ENCODE data around the gene NOTCH1.

NOTCH1 gene

DNA sequence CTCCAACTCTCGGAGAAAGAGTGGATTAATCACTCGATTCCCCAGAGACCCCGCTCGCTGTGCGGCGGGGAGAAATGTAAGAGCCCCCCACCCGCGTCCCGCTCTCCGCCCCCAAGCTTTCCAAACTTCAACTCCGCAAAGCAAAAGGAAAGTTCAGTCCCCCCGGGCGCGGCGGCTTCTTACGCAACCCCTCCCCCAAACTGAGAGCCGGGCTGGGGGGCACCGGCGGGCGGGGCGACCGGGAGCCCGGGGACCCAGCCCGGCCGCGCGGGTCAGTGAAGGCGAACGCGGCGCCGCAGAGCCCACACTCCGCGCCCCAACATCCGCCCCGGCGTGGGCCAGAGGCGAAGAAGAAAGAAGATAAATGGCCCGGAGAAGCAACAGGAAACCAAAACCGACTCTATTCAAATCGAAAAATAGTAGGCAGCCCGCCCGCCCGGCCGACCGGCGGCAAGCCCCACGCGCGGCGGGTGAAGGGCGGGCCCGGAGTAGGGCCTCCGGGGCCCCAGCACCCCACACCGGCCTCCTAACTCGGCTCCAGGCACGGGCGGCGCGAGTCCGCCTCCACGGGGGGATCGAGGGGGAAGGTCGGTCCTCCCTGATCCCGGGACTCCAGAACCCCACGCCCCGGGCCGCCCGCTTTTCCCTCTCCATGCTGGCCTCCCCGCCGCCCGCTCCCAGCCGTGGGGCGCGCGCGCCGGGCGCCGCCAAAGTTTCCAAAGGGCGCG lies 720 bp downstream of the NOTCH1 start:
- DNase-seq: no peak

- DNase-seq: peak; percentile 33
Measured at GRCh38 chr9:136544548-136544963, 1.3 kb downstream of the NOTCH1 start.

GRCh38 chr9:136543830-136544547 lies 1.9 kb downstream of the NOTCH1 start:
- DNase-seq: no peak

DNA sequence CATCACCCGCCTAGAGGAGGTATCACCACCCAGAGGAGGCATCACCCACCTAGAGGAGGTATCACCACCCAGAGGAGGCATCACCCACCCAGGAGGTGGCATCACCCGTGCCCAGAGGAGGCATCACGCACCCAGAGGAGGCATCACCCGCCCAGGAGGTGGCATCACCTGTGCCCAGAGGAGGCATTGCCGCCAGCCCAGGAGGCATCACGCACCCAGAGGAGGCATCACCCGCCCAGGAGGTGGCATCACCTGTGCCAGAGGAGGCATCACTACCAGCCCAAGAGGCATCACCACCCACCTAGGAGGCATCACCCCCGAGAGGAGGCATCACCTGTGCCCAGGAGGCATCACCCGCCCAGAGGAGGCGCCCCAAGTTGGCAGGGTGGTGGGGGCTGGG lies 2.6 kb downstream of the NOTCH1 start:
- no peak for DNase-seq

DNA sequence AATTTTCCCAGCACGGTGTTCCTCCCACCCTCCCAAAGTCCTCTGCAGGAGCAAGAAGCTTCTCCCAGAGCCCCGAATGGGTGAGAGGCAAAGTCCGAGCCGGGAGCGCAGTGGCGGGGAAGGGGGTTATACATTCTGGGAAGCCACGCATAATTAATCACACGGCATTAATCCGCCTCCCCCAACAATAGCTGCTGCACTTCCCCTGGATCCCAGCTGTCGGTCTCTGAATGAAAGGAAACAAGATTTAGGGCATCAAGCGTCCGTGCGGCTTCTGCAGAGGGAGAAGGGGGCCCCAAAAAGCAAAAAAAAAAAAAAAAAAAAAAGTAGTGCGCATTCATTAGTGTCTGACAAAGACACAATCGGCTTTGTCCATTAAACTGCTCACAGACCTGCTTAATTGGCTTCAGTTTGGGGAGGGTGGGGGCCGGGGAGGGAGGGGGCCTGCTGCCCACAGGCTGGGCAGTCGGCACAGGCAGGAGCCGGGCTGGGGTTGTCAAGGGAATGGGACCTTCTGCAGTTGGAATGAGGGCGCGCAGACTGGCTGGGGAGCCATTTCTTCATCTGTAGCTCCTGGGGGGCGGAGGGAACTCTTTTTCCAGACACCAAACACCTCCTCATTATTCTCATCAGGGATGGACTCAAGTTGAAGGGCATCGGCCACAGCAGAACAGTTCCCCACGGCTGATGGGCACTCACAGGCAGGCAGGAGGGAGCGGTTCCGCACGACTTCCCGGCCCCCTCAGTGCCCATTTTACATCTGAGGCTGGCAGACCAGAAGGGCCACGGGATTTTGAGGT lies 3.4 kb downstream of the NOTCH1 start:
- DNase-seq: no peak

DNA sequence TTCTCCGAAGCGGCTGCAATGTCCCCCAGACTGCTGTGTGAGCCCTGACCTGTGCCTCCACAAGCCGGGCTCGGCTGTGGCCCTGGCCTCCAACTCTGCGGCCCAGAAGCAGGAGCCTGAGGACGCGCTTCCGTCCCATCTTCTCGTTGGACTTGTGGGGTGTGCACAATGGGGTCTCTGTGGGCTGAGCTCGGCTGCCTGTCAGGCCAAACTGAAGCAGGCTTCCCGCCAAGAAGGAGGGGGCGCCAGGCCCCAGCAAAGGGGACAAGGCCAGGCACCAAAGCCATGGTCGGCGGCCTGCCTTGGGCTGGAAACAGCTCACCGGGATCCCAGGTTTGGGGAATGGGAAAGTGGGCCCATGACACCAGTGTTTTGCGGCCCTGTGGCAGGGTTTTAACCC lies 4.1 kb downstream of the NOTCH1 start:
- no peak for DNase-seq

GRCh38 chr9:136541179-136541578 lies 4.7 kb downstream of the NOTCH1 start:
- no peak for DNase-seq

GRCh38 chr9:136539427-136540421 lies 6.1 kb downstream of the NOTCH1 start:
- no peak for DNase-seq

GRCh38 chr9:136538599-136539426 lies 7.0 kb downstream of the NOTCH1 start:
- no peak for DNase-seq

DNA sequence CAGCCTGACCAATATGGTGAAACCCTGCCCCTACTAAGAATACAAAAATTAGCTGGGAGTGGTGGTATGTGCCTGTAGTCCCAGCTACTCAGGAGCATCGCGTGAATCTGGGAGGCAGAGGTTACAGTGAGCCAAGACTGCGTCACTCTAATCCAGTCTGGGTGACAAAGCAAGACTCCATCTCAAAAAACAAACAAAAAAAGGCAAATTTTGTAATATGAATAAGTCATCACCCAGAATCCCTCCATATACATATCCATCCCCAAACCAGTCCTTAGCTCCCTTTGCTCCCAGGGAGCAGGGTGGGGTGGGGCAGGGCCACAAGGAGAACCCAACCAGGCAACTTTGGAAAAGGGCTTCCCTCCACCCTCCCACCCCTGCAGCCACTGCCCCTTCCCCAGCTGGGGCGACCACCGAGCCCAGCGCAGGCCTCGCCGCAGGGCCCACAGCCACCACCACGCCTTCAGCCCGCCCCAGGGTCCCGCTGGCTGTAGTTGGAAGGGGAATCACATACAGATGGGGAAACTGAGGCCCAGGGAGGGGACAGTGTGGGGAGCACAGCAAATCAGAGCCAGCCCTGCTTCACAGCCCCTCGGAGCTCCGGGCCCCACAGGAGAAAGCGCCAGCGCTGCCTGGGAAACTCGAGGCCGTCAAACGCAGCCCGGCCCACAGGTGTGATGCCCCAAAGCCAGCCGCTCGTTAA lies 7.8 kb downstream of the NOTCH1 start:
- DNase-seq: no peak

DNA sequence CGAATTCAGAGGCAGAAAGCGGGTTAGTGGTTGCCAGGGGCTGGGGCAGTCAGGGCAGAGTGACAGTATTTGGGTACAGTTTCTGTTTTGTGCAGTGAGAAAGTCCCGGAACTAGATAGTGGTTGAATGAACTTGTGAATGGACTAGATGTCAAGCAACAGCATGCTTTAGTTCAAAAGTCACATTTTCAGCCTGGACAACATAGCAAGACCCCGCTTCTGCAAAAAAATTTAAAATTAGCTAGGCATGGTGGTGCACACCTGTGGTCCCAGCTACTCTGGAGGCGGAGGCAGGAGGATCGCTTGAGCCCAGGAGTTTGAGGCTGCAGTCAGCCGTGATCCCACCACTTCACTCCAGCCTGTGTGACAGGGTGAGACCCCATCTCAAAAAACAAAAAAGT lies 8.4 kb downstream of the NOTCH1 start:
- DNase-seq: no peak

- no peak for DNase-seq
Measured at GRCh38 chr9:136536721-136537241, 9.1 kb downstream of the NOTCH1 start.

DNA sequence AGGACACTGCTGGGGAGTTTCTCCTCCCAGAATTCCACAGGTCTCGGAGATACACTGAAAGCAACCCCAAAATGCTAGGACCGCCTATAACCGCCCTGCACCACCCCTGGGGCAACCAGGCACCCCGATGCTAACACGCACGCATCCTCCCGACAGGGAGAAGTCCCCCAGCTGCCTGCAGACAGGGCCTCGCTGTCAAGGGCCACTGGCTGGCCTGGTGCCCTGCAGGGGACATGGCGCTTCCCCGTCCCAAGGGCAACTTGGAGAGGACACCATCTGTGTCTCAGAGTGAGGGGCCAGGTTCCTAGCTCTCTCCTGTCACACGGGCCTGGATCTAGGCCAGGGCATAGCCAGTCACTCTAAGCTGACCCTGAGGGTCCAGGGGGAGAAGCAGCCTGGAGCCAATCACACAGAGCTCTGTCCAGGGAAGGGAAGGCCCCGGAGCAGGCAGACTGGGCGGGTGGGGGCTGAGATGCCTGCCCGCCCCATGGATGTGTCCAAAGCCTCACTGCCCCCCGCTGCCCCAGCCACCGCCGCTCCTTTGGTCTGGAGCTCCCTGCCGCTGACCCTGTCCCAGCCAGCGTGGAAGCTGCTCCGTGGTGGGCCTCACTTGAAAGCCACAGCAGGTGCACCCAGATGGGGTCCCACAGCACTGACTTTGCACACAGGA lies 9.7 kb downstream of the NOTCH1 start:
- DNase-seq: no peak

DNA sequence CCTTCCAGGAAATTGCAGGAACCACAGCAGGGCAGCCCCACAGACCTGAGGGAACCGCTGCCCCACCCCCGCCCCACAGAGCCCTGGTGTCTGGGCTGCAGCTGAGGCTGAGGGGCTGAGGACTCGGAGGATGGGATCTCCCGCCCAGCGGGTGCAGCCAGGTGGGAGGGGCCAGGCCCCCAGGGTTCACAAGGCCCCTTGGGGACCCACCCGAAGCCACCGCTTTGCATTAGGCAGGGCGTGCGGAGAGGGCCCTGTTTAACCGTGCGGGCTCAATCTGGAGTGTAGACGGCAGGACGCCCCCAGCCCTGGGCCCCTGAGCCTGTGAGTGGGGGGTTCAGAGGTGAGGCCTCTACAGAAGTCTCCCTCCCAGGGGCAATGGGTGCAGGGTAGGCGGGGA lies 10.8 kb downstream of the NOTCH1 start:
- DNase-seq: no peak

DNA sequence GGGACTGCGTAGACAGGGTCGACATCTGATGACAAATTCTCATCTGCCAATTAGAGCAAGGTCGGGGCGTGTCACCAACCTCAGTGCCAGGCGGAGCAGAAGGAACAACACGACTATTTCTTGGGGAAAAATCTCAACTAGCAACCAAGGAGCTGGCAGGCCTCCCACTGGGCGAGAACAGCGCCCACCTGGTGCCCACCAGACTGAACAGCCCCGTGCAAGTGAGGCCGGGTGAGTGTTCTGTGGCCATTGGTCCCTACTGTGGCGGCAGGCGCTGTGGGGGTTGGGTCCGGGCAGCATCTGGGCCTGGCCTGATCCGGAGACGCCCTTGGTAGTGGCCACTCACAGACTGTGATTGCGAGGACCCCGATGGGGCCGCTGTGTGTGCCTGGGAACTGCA lies 11.5 kb downstream of the NOTCH1 start:
- no peak for DNase-seq

DNA sequence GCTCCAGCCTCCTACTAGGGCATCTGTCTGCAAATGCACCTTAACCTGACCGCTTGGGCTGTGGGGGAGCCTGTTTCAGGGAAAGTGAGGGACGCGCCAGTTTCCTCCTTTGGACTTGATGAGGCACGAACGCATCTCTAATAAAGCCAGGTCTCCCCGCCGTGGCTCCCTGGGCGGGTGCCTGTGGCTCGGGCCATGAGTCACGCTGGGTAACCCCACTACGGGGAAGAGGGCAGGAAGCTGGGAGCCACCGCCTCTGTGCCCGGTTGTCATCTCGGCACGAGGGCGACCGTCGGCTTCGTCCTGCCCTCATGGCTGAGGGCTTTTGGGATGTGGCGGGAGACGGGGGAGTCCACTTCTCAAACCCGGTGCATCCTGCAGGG lies 12.1 kb downstream of the NOTCH1 start:
- no peak for DNase-seq

DNA sequence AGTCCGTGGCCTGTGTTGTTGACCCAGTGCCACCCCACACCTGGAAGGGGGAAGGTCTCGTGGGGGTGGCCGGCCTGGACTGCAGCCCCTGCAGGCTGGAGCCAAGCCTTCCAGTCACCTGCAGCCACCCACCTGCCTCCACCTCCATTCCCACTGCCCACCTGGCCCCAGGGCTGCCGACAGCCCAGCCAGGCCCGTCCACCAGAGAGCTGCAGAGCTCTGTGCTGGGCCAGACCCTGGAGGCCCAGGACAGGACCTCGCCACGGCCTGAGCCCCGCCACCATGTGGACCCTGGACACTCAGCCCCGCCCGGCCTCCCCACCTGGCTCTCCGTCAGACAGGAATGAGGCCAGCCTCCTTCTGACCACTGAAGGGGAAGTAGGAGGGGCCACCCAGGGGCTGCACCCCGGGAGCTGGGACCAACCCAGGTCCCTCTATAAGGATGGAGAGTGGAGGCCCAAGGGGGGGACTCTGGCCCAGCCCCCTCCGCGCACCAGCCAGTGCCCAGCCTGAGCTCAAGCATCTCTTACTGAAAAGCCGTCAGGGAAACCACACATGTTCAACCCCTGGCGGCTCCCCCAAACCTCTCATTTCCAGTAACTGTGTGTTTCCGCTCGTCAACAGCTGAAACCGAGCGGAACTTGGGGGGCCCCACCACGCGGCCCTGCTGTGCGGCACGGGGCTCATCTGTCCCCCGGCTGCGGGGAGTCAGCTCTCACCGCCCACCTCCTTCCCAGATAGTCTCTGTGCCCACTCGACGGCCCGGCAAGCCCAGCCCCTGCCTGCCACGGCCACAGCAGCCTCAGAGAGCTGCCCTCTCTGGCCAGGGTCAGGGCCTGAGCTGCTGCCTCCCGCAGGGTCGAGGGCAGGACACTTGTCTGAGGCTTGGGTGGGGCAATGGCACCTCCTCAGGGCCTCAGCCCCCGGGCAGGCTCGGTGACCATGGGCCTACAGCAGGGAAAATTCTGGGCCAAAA lies 12.8 kb downstream of the NOTCH1 start:
- DNase-seq: no peak

- no peak for DNase-seq
Measured at GRCh38 chr9:136531904-136532798, 13.7 kb downstream of the NOTCH1 start.

All from DMS79 treated with DMSO at 0.1 percent for 48 hours (cell line).